Stimulated activated CD8-positive, alpha-beta memory T cell treated with anti-CD3 and anti-CD28 coated beads, Interleukin-4, amount 100 ng/mL, for 4 hours (primary cell): ENCODE results near the gene THAP4.

Source experiments
- DNase-seq, 2 donors: peaks; one replicate each; pipeline ENCODE4 v3.0.0-alpha.2; 2020; ENCODE audit warnings: low read depth in 2 of 2, low spot score in 1 of 2

The THAP4 gene

GRCh38 chr2:241550616-241551580, 86.1 kb downstream of the THAP4 start:
- DNase-seq = no peak

DNA sequence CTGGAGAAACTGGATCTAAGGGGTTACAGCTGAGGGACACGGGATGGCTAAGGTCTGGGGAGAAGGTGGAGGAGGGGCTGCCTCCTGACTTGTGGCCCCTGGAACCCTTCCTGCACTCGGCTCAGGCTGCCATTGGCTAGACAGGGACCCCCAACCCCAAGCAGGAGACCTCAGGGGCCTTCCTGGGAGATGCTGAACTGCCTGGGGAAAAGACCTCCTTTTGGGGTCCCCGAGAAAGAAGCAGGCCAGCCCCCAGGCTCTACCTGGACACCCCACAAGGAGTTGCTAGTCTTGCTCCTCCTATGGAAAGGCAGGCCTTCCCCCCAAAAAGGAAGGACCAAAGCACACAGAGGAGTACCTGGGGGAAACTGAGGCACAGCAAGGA, 88.5 kb downstream of the THAP4 start:
- no peak for DNase-seq

- no peak for DNase-seq
Measured at GRCh38 chr2:241547781-241548450, 89.0 kb downstream of the THAP4 start.

DNA sequence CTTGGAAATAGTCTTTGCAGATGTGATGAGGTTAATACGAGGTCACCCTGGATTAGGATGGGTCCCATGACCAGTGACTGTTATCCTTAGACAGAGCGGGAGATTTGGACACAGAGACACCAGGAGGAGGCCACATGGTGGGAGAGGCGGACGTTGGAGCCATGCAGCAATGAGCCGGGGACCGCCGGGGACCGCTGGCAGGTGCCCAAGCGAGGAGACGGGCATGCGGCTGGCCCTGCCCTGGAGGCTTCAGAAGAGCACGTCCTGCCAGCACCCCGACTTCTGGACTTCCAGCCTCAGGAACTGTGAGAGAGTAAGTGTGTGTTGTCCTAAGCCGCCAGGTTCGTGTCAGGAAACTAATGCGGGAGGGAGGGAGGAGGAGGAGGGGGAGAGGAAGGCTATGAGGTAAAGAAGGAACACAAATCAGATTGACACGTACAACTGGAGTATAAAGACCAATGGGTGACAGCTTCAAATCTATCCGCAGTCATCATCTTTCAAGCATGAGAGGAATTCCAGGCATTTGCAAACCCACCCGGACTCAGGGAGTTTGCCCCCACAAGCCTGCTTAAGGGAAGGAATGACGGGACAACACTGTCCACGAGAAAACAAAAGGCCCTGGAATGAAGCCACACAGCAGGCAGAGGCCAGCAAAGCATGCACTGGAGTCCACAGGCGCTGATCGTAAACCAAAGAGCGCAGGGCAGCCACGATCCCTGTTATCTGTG, 90.0 kb downstream of the THAP4 start:
- no peak for DNase-seq

GRCh38 chr2:241545523-241546473, 91.2 kb downstream of the THAP4 start:
- no peak for DNase-seq

DNA sequence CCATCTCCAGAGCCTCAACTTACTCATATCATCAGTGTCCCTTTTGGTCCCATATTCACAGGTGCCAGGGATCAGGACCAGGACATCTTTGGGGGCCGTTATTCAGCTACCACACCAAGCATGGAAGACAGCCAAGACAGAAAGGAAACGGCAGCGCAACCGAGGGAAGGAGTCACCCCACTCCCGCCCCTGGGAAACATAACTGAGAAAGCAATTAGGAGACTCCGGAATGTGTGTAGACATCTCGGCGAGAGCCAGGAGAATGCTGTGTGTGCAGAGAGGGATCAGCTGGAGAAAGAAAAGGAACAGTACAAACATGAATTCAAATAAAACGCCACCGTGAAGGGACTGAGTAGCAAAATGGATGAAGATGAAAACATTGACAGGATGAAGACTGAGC, 91.9 kb downstream of the THAP4 start:
- DNase-seq = no peak

DNA sequence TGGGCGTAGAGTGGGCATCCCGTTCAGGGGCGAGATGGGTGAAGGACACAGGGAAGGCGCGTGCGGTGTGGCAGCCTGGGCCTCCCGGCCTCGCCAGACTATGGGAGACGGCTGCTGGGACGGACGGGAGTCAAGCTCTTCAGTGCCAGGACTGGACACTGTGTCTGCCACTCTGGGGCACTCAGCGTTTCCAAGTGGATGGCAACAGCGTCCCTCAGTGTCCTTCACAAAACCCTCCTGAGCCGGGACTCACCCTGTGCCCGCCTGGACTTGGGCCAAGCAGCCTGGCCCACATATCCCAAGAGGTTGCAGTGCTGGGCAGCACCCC, 94.7 kb downstream of the THAP4 start:
- no peak for DNase-seq

- DNase-seq = no peak
Measured at GRCh38 chr2:241541564-241542277, 95.2 kb downstream of the THAP4 start.

DNA sequence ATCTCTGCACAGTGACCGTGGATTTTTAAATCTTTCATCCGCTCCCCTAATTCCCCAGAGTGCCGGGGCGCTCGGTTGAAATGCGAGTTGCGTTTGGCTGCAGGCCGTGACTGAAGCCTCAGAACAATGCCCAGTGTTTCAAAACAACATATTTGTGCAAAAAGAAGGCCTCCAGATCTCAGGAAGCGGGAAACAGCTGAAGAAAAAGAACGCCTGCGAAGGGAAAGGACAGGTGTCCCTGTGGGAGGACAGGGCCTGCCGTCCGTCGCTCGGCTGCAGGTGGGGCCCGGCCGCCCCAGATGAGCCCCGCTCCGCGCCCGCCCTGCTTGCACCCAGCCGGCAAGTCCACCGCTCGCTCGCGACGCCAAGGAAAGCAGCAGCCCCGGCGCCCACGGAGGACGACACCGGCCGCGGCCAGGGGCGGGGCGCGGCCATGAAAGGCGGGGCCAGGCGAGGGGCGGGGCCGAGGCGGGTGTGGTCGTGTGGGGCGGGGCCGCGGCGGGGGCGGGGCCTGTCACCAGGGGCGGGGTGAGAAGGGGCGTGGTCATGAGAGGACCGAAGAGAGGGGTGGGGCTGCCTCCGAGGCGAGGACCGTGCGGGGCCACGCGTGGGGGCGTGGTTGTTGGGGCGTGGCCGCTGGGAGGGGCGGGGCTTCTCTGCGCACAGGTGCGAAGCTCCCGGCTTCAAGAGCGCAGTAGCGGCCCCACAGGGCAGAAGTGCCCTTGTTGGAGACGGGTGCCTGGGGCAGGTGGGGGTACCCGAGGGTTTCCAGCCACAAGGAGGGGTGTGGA, 96.0 kb downstream of the THAP4 start:
- DNase-seq = peak; percentile 17 to 21

DNA sequence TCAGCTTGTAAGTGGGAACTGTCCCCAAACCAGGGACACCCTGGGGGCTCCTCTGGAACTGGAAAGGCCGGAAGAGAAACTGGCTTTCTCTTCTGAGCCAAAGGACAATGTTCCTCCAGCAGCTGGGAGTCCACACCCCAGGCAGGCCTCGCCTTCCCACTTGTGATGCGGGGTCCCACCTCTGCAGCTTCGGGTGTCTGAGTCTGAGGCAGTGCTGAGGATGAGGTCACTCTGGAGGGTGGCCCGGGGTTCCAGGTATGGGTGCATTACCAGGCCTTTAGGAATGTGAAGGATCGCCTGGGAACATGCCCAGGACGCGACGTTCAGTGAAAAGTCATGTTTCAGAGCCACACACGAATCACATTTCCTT, 96.6 kb downstream of the THAP4 start:
- no peak for DNase-seq

DNA sequence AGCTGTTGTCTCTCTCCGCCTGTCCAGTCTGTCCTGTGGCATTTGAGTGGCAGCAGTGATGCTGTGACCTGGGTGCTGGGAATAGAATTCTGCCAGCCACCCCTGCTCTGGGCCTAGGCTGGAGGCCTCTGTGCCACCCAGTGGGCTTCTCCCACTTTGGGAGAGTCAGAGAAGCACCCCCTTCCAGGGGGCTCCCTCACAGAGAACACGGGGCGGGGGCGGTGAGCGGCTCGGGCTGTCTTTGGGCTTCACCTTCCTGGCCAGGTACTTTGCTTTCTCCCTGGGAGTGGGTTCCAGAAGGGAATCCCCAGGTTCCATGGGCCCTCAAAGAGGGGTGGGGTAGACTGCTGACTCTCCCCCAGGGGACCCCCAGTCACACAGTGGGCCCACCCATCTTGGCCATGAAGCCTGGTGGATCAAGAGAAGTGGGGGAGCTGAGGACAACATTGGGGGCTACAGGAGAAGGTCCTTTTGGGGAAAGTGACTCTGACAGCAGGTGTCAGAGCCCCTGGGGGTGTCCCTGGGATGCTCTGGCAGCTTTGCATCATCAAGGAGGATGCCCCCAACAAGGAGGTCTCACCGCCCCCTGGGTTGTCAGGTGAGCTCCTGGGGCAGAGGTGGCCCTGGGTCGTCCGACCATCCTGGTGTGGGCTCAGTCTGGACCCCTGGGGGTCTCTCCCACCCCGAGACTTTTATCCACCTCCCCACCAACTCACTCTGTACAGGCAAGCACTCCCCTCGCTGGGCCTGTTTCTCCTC, 97.2 kb downstream of the THAP4 start:
- DNase-seq = no peak

GRCh38 chr2:241538838-241539615, 97.9 kb downstream of the THAP4 start:
- DNase-seq = no peak

DNA sequence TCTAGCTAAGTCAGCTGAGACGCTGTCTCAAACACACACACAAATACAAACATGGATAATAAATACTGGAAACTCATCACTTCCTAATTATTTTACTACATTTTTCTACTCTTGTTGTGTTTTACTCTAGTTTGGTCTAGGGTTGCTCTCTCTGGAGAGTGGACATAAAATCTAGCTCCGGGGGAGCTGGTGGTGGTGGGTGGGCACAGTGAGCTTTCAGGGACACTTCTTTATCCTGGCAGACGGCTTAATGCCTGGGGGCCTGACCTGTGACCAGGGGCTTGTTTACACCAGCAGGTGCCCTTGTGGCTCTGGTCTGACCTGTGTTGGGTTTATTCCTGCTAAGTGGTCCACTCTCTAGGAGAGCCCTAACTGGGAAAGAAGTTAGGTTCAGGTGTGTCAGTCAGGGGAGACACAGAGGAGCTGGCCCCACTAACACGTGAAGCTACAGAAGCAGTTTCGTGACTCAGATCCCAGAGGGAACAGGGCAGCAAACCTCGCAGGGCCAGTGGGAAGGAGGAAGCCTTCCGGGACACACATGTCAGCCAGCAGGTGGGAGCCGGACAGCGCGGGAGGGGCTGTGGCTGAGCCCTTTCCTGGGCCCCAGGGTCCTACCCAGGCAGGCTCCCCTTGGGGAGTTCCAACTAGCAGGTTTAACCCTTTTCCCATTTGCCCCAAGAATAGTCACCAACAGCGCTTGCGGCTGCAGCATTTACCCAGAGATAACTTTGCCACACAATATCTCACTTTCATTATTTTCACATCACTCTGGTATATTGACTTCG, 100.9 kb downstream of the THAP4 start:
- DNase-seq = no peak

DNA sequence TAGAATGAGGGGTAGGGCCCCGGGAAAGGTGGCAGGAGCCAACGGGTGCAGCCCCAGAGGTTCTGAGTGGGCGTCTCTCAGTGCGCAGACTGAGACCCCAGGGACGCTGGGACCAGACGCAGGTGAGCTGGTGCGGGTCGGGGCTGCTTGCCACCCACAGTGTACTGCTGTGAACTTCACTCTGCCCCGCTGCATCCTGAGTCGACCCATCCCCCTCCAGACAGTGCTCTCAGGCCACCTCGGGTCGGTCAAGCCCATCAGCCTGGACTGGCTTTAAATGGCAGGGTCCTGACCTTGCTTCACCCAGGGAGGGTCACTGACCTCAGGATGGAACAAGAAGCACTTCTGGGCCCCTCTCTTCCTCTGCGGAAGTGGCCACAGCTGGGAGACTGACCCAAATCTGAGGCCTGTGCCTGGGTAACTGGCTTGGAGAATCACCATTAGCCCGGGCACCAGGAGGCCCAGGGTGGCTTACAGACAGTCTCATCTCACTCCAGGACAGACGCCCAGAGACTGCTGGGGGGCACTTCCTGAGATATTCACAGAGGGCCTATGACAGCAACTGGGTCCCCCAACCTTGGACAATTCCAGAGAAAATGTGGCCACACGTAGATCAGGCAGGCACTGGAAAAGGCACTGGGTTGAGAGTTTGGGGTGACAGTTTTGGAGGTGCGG, 102.1 kb downstream of the THAP4 start:
- no peak for DNase-seq
